Loucy (cell line): ENCODE data around the gene PTH2R.

Experiments used
- EZH2phosphoT487 ChIP-seq: fragments of 200-600 bp; IDR thresholded peaks from 2 replicates; pipeline ENCODE4 v1.6.1; 2018; ENCODE audit warnings: antibody characterized with exemption, mild to moderate bottlenecking, moderate library complexity, borderline replicate concordance
- TF ChIP-seq, protein P1 (sequence below): fragments of 200-600 bp; sonication (generic); conservative IDR thresholded peaks from 2 replicates; pipeline ENCODE4 v1.5.1; 2014; ENCODE audit warnings: mild to moderate bottlenecking, antibody characterized with exemption, low read length

- TF ChIP-seq, protein P1, sequence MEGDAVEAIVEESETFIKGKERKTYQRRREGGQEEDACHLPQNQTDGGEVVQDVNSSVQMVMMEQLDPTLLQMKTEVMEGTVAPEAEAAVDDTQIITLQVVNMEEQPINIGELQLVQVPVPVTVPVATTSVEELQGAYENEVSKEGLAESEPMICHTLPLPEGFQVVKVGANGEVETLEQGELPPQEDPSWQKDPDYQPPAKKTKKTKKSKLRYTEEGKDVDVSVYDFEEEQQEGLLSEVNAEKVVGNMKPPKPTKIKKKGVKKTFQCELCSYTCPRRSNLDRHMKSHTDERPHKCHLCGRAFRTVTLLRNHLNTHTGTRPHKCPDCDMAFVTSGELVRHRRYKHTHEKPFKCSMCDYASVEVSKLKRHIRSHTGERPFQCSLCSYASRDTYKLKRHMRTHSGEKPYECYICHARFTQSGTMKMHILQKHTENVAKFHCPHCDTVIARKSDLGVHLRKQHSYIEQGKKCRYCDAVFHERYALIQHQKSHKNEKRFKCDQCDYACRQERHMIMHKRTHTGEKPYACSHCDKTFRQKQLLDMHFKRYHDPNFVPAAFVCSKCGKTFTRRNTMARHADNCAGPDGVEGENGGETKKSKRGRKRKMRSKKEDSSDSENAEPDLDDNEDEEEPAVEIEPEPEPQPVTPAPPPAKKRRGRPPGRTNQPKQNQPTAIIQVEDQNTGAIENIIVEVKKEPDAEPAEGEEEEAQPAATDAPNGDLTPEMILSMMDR: no peak
- no peak for TF ChIP-seq EZH2phosphoT487
Observed at GRCh38 chr2:208407667-208408066, 1.1 kb downstream of the PTH2R start.
